SK-N-MC (cell line): Measurements from ENCODE around the gene UTP4.

Experiments used
- DNase-seq: peaks from one replicate; pipeline ENCODE4 v3.0.0-alpha.2; 2011; ENCODE audit warnings: low read depth, low spot score
- H3K27ac ChIP-seq: fragments of 200-600 bp; sonication (generic); 2 replicates; pipeline ENCODE4 v1.5.1; 2016; ENCODE audit warnings: mixed run types
- H3K36me3 ChIP-seq: fragments of 200-600 bp; sonication (generic); 2 replicates; pipeline ENCODE4 v1.6.1; 2017; ENCODE audit warnings: antibody characterized with exemption, low read length, mixed read lengths; ENCODE audit not compliant: insufficient read depth
- H3K4me3 ChIP-seq: fragments of 200-600 bp; sonication (generic); 2 replicates; pipeline ENCODE4 v1.5.1; 2016
- H3K9ac ChIP-seq: fragments of 200-600 bp; sonication (generic); 2 replicates; pipeline ENCODE4 v1.8.0; 2017; ENCODE audit warnings: mixed run types, mixed read lengths; ENCODE audit not compliant: insufficient read length
- H3K9me3 ChIP-seq: fragments of 200-600 bp; sonication (generic); 2 replicates; pipeline ENCODE4 v1.6.1; 2017; ENCODE audit warnings: low read depth, mild to moderate bottlenecking, antibody characterized with exemption, low read length, moderate library complexity, mixed read lengths
- EZH2 ChIP-seq: fragments of 200-600 bp; sonication (generic); IDR thresholded peaks from one replicate; pipeline ENCODE4 v1.6.1; 2017; ENCODE audit warnings: antibody characterized with exemption
- FOXP2 ChIP-seq: optimal IDR thresholded peaks from 2 replicates; pipeline ENCODE3; 2011; ENCODE audit warnings: mild to moderate bottlenecking, moderate library complexity; ENCODE audit not compliant: insufficient read depth; ENCODE audit errors: extremely low read length, control extremely low read depth
- POLR2AphosphoS5 ChIP-seq: IDR thresholded peaks from 2 replicates; pipeline ENCODE4 v1.6.1; 2012; ENCODE audit warnings: mild to moderate bottlenecking, low read depth, low read length, borderline replicate concordance

Gene UTP4

DNA sequence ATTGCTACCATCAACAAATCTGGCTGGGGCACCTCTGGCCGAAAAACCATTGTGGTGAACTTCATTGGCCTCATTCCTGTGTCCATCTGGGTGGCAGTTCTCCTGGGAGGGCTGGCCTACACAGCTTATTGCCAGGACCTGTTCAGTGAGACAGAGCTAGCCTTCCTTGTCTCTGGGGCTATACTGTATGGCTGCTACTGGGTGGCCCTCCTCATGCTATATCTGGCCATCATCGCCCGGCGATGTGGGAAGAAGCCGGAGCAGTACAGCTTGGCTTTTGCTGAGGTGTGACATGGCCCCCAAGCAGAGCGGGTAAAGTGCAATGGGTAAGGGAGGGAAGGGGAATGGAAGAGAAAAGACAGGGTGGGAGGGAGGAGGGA lies 17.5 kb upstream of the UTP4 start:
- TF ChIP-seq EZH2 (no peak), FOXP2 (no peak), POLR2AphosphoS5 (no peak)
- Histone ChIP-seq H3K9ac (no peak overlapping the region), H3K27ac (no peak overlapping the region), H3K36me3 (peaks cover 6% of the 10 kb centered on the region; the same call in 1 of the 2 replicates), H3K4me3 (no peak overlapping the region), H3K9me3 (no peaks in the 10 kb centered on the region)
- no peak for DNase-seq

DNA sequence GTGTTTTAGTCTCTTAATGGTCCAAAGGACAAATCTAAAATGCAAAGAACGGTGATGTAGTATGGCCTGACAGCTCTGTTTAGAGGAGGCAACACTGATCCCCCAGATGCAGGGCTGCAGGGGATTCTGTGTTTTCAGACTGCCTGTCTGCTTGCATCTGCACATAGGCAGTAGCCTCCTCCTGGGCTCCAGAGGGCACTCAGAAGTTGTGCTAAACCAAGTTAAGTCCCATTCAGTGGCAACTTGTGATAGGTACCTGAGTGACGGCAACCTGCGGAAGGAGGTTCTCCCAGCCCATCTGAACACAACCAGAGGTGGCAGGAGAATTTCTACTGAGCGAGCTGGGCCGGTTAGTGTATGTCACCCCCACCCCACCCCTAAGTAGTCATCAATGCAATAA lies 17.1 kb upstream of the UTP4 start:
- no peak for DNase-seq
- Histone ChIP-seq H3K9me3 (no peaks in the 10 kb centered on the region), H3K4me3 (no peak overlapping the region), H3K36me3 (peaks cover 10% of the 10 kb centered on the region; the same call in 1 of the 2 replicates), H3K9ac (no peak overlapping the region), H3K27ac (no peak overlapping the region)
- TF ChIP-seq FOXP2 (no peak), EZH2 (no peak), POLR2AphosphoS5 (no peak)

DNA sequence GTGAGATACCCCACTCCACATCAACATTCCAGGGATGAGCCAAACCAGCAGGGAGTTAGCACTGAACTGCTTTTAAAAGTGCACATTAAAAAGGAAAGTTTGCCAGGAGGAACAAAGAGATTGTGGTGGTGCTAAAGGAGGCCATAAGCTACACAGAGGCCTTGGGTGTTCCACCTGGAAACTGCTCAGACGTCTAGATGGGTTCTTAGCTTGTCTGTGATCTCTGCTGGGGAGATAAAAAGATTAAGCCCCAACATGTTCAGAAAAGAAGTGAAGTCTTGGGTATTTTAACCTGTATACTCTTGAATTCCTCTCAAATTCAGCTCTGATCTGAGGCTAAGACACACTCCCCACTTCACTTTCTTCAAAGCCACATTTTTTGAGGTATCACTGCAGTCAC lies 16.6 kb upstream of the UTP4 start:
- Histone ChIP-seq H3K27ac (no peak overlapping the region), H3K4me3 (no peak overlapping the region), H3K9me3 (no peaks in the 10 kb centered on the region), H3K36me3 (peaks cover 14% of the 10 kb centered on the region; the same call in 1 of the 2 replicates), H3K9ac (no peak overlapping the region)
- no peak for DNase-seq
- TF ChIP-seq EZH2: no peak
- no peak for TF ChIP-seq POLR2AphosphoS5
- TF ChIP-seq FOXP2: no peak

DNA sequence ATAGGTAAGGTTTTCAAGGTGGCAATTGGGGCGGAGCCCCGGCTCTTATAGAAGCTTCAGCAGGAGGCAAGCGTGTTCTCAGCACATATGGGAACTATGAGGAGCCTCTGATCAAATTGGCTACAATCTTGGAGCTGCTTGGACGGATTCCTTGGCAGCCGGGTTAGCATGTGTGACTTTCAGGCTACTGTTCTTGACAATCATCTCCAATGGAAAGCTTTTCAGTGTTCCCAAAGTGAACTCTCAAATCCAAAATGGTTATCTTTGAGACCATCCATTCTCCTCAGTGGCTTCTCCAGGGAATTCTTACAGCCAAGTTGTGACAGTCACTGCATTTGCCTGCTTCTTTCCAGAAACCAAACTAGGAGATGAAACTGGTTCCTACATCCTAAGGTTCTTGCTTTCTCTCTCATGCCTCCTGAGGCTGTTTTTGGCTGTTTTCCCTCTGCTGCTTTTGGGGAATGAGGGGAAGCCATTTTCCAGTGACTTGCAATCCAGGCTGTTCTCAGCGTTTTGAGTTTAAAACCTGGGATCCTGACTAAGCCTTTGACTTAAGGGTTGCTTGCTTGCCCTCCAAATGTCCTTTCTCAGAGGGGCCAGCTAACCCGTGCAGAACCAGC lies 16.1 kb upstream of the UTP4 start:
- H3K9me3 ChIP-seq: no peaks in the 10 kb centered on the region
- peaks cover 20% of the 10 kb centered on the region; the same call in 1 of the 2 replicates for H3K36me3 ChIP-seq
- DNase-seq: no peak
- H3K4me3 ChIP-seq: no peak overlapping the region
- no peak overlapping the region for H3K27ac ChIP-seq
- H3K9ac ChIP-seq: no peak overlapping the region
- TF ChIP-seq FOXP2: no peak
- TF ChIP-seq EZH2: no peak
- no peak for TF ChIP-seq POLR2AphosphoS5

GRCh38 chr16:69116906-69117305 lies 15.5 kb upstream of the UTP4 start:
- H3K36me3 ChIP-seq: peaks cover 21% of the 10 kb centered on the region; the same call in 1 of the 2 replicates
- no peaks in the 10 kb centered on the region for H3K9me3 ChIP-seq
- no peak for DNase-seq
- TF ChIP-seq EZH2 (no peak), FOXP2 (no peak), POLR2AphosphoS5 (no peak)
- no peak overlapping the region for H3K4me3 ChIP-seq
- no peak overlapping the region for H3K27ac ChIP-seq
- no peak overlapping the region for H3K9ac ChIP-seq

- no peak for DNase-seq
- H3K9ac ChIP-seq: no peak overlapping the region
- no peak overlapping the region for H3K4me3 ChIP-seq
- no peak for TF ChIP-seq POLR2AphosphoS5
- TF ChIP-seq EZH2: no peak
- TF ChIP-seq FOXP2: no peak
- no peaks in the 10 kb centered on the region for H3K9me3 ChIP-seq
- no peak overlapping the region for H3K27ac ChIP-seq
- H3K36me3 ChIP-seq: peaks cover 23% of the 10 kb centered on the region; the same call in 1 of the 2 replicates
These were observed 14.0 kb upstream of the UTP4 start for GRCh38 chr16:69118468-69118867.

DNA sequence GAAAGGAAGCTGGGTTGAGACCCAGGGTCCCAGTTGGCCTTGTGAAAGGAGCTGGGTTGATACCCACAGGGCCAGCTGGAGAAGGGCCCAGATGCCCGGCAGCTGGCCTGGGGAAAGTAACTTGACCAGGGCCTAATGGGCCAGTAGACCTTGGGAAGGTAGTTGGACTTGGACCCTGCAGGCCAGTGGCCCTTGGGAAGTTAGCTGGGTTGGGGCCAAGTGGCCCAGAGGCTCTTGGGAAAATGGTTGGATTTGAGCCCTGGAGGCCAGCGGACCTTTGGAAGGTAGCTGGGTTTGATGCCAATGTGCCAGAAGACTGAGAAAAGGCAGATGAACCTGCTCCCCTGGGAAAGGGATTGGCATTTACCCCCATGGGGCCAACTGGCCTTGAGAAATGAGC lies 13.5 kb upstream of the UTP4 start:
- DNase-seq: no peak
- Histone ChIP-seq H3K9ac (no peak overlapping the region), H3K9me3 (no peaks in the 10 kb centered on the region), H3K36me3 (peaks cover 23% of the 10 kb centered on the region; the same call in 1 of the 2 replicates), H3K27ac (no peak overlapping the region), H3K4me3 (no peak overlapping the region)
- TF ChIP-seq FOXP2 (no peak), POLR2AphosphoS5 (no peak), EZH2 (no peak)

DNA sequence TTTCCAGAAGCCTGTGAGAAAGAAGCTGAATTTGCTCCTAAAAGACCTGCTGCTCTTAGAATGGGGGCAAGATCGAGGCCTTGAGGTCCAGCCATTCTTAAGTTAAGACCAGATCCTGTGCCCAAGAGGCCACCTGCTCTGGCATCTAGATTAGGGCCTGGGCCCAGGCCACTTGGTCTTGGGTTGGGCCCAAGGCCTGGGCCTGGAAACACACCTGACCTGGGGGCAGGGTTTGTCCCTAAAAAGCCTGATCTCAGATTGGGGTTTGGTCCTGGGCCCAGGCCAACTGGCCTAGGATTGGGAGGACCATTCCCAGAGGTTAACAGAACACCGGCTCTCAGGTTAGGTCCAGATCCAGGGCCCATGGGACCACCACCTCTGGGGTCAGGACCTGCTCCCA lies 12.9 kb upstream of the UTP4 start:
- Histone ChIP-seq H3K27ac (no peak overlapping the region), H3K9ac (no peak overlapping the region), H3K36me3 (peaks cover 23% of the 10 kb centered on the region; the same call in 1 of the 2 replicates), H3K9me3 (no peaks in the 10 kb centered on the region), H3K4me3 (no peak overlapping the region)
- no peak for DNase-seq
- no peak for TF ChIP-seq POLR2AphosphoS5
- no peak for TF ChIP-seq EZH2
- TF ChIP-seq FOXP2: no peak

GRCh38 chr16:69120096-69120664 lies 12.3 kb upstream of the UTP4 start:
- H3K27ac ChIP-seq: no peak overlapping the region
- H3K9ac ChIP-seq: no peak overlapping the region
- no peaks in the 10 kb centered on the region for H3K9me3 ChIP-seq
- H3K36me3 ChIP-seq: peaks cover 23% of the 10 kb centered on the region; the same call in 1 of the 2 replicates
- DNase-seq: no peak
- TF ChIP-seq POLR2AphosphoS5 (no peak), FOXP2 (no peak), EZH2 (no peak)
- no peak overlapping the region for H3K4me3 ChIP-seq
